AG04450 (cell line): ENCODE data around the gene STARD13. TPM values are rescaled to one million over a fixed set of nuclear protein-coding genes. Genes with fewer than 3 reads are reported as not detected.
"Not testable (repeated sequence)": the region's sequence is repeated elsewhere in the genome, so short reads cannot be mapped to it uniquely, and the experiment has no call there.

Experiments used
- CTCF ChIA-PET: fragments of 300-600, 350-600 bp; formaldehyde crosslinking; extraction: SDS; loops from one replicate; lab custom pipeline; 2022; ENCODE audit warnings: antibody characterized with exemption, inconsistent platforms; lab: Charles Lee
- POLR2A ChIA-PET: fragments of 350-600 bp; formaldehyde crosslinking; extraction: SDS; loops from one replicate; lab custom pipeline; 2021; ENCODE audit warnings: antibody characterized with exemption, inconsistent platforms; lab: Yijun Ruan, JAX
- DNase-seq: peaks from one replicate; pipeline ENCODE4 v3.0.0-alpha.2; 2011; ENCODE audit warnings: low read depth, low spot score
- H3K27ac ChIP-seq: one replicate; pipeline ENCODE4 v1.5.1; 2012; ENCODE audit warnings: low read depth, low read length, control low read depth
- H3K27me3 ChIP-seq: one replicate; pipeline ENCODE4 v1.6.0; 2012; ENCODE audit warnings: low read length; ENCODE audit not compliant: control insufficient read depth, insufficient read depth
- H3K4me3 ChIP-seq: 2 replicates; pipeline ENCODE4 v1.5.1; 2011; ENCODE audit warnings: mild to moderate bottlenecking, low read depth, low read length, control low read depth
- H3K9me3 ChIP-seq: 2 replicates; pipeline ENCODE4 v1.5.1; 2012; ENCODE audit warnings: low read length; ENCODE audit not compliant: control insufficient read depth, insufficient read depth
- polyA plus RNA-seq: library from polyadenylated mRNA; depleted of rRNA; stranded (reverse); fragments of >200 nt; gene quantifications from 2 replicates; pipeline ENCODE4 v1.2.3, GENCODE V29; 2011
- TF ChIP-seq, protein P1 (sequence below): IDR thresholded peaks from 2 replicates; pipeline ENCODE4 v1.5.1; 2011; ENCODE audit warnings: low read depth, low read length, control low read depth, inconsistent platforms

The STARD13 gene
- polyA plus RNA-seq, 1 experiment: 27.7 TPM

DNA sequence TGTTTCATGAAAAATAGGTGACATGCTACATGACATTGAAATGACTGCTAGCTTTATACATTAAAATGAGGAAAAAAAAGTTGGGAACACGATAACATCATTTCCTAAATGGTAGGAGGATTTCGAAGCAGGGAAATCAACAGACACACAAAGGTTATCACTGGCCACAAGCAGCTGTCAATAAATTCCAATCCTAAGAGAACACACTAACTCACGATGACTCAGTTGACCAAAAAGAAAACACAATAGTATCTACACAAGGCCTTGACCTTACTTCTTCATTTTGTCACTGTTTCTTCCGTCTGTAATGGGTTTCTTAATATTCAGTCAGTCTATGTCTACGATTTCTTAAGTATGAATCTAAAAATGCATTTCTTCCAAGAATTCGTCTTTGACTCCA lies 36.5 kb downstream of the STARD13 start:
- H3K4me3 ChIP-seq: no peak overlapping the region
- POLR2A ChIA-PET: no interaction called here
- H3K9me3 ChIP-seq: peaks cover 4% of the 10 kb centered on the region; the same call in 1 of the 2 replicates
- DNase-seq: no peak
- CTCF ChIA-PET: interaction anchor here (1.1 kb wide), 1 partner anchor 21 kb away, joined by 5 read pairs; no protein-coding TSS in a partner anchor
- H3K27ac ChIP-seq: no peak overlapping the region
- no peaks in the 10 kb centered on the region for H3K27me3 ChIP-seq
- TF ChIP-seq, protein P1, sequence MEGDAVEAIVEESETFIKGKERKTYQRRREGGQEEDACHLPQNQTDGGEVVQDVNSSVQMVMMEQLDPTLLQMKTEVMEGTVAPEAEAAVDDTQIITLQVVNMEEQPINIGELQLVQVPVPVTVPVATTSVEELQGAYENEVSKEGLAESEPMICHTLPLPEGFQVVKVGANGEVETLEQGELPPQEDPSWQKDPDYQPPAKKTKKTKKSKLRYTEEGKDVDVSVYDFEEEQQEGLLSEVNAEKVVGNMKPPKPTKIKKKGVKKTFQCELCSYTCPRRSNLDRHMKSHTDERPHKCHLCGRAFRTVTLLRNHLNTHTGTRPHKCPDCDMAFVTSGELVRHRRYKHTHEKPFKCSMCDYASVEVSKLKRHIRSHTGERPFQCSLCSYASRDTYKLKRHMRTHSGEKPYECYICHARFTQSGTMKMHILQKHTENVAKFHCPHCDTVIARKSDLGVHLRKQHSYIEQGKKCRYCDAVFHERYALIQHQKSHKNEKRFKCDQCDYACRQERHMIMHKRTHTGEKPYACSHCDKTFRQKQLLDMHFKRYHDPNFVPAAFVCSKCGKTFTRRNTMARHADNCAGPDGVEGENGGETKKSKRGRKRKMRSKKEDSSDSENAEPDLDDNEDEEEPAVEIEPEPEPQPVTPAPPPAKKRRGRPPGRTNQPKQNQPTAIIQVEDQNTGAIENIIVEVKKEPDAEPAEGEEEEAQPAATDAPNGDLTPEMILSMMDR: no peak

DNA sequence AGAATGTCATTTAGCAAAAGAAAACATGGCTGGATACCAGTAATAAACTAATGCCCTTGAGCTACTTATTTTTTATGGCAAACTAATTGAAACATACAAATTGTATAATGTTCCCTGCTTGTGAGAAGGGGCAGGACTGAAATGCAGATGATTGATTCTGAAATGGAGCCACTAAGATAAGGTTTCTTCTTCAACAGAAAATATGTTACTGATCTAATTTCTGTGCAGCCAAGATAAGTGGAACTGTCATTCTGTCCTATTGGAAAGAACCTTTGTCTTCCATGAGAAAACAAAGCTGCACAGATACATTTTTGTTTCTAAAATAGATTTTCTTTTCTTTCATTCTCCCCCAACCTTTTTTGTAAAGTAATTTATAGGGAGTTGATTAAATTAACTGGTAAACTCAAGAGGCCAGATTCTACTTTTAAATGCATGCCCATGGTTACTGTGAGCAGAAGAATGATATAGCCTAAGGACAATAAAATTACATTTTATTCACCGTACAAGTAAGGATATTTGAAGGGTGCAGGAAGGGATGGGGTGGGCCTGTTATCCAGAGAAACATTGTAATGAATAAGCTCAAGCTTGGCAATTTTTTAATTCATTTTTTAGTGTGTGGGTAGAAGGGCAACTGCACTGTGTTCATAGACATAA lies 39.9 kb downstream of the STARD13 start:
- POLR2A ChIA-PET: no interaction called here
- no peak for DNase-seq
- TF ChIP-seq, protein P1: no peak
- CTCF ChIA-PET: interaction anchor here (1.5 kb wide), 1 partner anchor 17 kb away, joined by 7 read pairs; no protein-coding TSS in a partner anchor
- no peaks in the 10 kb centered on the region for H3K27me3 ChIP-seq
- H3K4me3 ChIP-seq: no peak overlapping the region
- H3K9me3 ChIP-seq: peaks cover 12% of the 10 kb centered on the region
- no peak overlapping the region for H3K27ac ChIP-seq

DNA sequence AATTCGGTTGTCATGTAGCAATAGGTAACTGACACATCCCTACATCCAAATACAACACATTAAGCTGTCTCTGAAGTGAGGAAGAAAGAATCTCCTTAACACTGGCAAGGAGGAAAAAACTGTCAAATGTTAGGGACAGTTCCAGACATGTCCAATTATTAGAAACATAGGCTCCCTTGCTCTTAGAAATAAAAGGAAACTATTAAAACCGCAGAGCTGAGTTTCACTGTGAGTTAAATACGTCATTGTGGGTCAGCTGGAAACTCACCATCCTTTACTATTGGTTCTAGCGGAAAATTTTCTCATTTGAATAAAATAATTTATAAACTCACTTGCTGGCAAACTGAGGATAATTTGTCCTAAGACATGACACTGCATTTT lies 40.7 kb downstream of the STARD13 start:
- no peak for DNase-seq
- TF ChIP-seq, protein P1: no peak
- H3K4me3 ChIP-seq: no peak overlapping the region
- H3K9me3 ChIP-seq: peaks cover 12% of the 10 kb centered on the region
- POLR2A ChIA-PET: no interaction called here
- H3K27ac ChIP-seq: no peak overlapping the region
- CTCF ChIA-PET: interaction anchor here (1.5 kb wide), 1 partner anchor 16 kb away, joined by 7 read pairs; no protein-coding TSS in a partner anchor
- no peaks in the 10 kb centered on the region for H3K27me3 ChIP-seq

DNA sequence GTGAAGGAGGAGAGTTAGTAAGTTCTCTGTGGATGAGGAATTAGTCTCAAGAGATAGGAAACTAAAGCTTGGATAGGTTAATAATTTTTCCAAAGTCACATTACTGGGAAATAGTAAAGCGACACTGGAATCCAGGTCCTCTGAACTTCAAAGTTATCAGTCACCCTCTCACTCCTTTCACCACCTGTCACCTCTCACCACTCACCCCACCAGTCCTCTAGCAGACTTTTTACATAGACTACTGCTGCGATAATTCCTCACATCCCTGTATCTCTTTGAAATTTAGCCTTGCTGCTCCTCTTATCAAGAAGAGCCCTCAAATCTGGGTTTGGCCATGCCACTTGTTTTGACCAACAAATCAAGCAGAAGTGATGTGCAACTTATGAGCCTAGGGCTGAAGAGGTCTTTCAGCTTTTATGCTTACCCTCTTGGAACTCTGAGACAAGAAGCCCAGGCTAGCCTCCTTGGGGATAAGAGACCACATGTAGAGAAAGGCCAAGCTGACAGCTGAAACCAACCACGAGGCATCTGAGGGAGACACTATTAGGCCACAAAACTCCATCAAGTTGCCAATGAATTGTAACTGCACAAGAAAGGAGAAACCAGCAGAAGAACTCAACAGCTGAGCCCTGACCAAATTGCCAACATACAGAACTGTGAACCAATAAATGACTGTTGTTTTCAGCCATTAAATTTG lies 41.2 kb downstream of the STARD13 start:
- peaks cover 12% of the 10 kb centered on the region for H3K9me3 ChIP-seq
- ChIA-PET CTCF (interaction anchor here (1.5 kb wide), 1 partner anchor 16 kb away, joined by 7 read pairs; no protein-coding TSS in a partner anchor), POLR2A (no interaction called here)
- H3K27me3 ChIP-seq: no peaks in the 10 kb centered on the region
- TF ChIP-seq, protein P1: no peak
- no peak overlapping the region for H3K4me3 ChIP-seq
- H3K27ac ChIP-seq: no peak overlapping the region
- DNase-seq: no peak

DNA sequence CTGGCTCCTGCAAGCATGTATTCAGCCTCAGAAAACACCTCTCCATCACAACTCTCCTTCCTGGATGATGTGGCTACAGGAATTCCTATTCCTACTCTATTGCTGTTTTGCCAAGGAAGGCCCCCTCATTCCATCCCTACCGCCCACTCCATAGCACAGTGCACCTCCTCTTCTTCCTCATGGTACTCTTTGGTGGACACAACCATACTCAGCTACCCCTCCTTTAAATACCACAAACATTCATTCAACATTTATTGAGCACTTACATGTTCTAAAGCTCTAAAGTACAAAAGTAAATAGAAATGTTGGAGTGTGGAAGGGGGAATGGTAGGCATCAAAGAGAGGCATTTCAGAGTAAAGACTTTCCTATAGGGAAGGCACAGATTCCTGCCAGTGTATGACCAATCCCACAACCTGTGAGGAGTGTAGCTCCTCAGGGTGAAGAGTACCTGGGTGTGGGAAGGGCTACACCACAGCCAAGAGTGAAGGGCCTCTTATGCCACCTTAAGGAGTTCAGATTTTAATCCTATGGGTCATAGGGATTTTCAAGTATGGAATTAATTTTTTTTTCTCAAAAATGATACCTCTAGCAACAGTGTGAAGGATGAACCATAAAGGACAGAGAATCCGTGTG lies 42.5 kb downstream of the STARD13 start:
- CTCF ChIA-PET: no interaction called here
- TF ChIP-seq, protein P1: no peak
- POLR2A ChIA-PET: interaction anchor here (0.6 kb wide), 1 partner anchor 24 kb away, joined by 5 read pairs; no protein-coding TSS in a partner anchor
- Histone ChIP-seq H3K27ac (no peak overlapping the region), H3K27me3 (no peaks in the 10 kb centered on the region), H3K4me3 (no peak overlapping the region), H3K9me3 (peaks cover 12% of the 10 kb centered on the region)
- no peak for DNase-seq

DNA sequence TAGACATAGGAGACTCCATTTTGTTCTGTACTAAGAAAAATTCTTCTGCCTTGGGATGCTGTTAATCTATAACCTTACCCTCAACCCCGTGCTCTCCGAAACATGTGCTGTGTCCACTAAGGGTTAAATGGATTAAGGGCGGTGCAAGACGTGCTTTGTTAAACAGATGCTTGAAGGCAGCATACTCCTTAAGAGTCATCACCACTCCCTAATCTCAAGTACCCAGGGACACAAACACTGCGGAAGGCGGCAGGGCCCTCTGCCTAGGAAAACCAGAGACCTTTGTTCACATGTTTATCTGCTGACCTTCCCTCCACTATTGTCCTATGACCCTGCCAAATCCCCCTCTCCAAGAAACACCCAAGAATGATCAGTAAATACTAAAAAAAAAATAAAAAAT lies 43.2 kb downstream of the STARD13 start:
- H3K27ac ChIP-seq, CTCF ChIA-PET, H3K27me3 ChIP-seq, H3K4me3 ChIP-seq, DNase-seq: not testable (repeated sequence)
- peaks cover 12% of the 10 kb centered on the region for H3K9me3 ChIP-seq
- POLR2A ChIA-PET: interaction anchor here (0.6 kb wide), 1 partner anchor 23 kb away, joined by 5 read pairs; no protein-coding TSS in a partner anchor
